Umbilical cord (tissue), 2 donors: ENCODE results near the gene PTBP3. TPM values are rescaled to one million over a fixed set of nuclear protein-coding genes. Genes with fewer than 3 reads are reported as not detected.
A peak's percentile ranks its signal among the peaks of the same experiment; 100 is the strongest.

Experiments used
- DNase-seq: peaks from one replicate; pipeline ENCODE4 v3.0.0-alpha.2; 2015; ENCODE audit warnings: low spot score
- total RNA-seq: library from RNA; depleted of rRNA; stranded (reverse); fragments of >200 nt; gene quantifications from one replicate; pipeline ENCODE4 v1.2.3, GENCODE V29; 2014; ENCODE audit warnings: low replicate concordance; ENCODE audit not compliant: insufficient read depth

PTBP3 gene
- total RNA-seq, 1 donor from 2014 or later: 47.2 TPM

DNA sequence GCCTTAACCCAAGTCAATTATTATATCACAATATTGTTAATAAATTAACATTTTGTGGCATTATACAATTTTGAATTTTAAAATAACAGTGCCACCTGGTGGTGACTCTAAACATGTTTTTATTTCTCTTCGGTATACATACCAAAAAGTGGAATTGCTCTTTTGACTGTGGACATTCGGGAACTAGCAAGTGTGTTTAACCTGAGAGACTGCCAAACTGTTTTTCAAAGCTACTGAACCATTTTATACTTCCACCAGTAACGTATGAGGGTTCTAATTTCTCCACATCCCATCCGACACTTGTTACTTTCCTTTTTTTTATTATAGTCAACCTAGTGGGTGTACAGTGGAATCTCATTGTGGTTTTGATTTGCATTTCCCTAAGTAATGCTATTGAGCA is 28.2 kb upstream of the PTBP3 start:
- DNase-seq: peak; percentile 46

DNA sequence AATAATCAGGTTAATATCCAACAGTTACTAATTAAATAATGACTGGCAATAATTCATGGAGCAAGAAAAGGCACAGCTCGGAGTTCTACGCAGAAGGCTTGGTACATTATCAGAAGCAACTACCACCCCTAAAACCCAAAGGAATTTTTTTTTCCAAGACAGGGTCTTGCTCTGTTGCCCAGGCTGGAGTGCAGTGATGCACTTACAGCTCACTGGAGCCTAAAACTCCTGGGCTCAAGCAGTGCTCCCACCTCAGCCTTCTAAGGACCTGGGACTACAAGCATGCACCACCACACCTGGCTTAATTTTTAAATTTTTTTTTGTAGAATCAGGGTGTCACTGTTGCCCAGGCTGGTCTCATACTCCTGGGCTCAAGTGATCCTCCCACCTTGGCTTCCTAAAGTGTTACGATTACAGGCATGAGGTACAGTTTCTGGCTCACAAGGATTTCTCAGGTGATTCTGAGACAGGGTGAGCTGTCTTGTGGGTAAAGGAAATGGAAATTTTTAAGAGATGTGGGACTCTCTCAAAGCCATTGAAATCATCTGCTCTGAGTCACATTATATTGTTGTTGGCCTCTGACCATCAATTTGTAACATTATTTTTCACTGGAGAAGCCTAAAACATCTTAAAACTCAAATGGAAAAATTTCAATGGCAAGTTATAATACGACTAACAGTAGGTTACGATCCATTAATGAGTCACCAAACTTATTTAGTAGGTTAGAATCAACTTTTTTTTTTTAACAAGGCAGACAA is 26.8 kb upstream of the PTBP3 start:
- no peak for DNase-seq

DNA sequence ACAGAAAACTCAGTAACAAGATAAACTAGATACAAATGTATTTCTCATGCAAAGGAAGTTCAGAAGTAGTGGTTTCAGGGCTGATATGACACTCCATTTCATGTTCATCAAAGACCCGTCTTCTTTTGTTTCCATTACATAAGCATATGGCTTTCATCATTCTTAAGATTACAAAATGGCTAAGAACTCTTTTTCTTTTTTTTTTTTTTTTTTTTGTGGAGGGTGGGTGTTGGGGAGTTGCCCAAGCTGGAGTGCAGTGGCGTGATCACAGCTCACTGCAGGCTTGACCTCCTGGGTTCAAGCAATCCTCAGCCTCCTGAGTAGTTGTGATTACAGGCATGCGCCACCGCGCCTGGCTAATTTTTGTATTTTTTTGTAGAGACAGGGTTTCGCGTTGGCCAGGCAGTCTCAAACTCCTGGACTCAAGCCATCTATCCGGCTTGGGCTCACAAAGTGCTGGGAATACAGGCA is 22.0 kb upstream of the PTBP3 start:
- no peak for DNase-seq

DNA sequence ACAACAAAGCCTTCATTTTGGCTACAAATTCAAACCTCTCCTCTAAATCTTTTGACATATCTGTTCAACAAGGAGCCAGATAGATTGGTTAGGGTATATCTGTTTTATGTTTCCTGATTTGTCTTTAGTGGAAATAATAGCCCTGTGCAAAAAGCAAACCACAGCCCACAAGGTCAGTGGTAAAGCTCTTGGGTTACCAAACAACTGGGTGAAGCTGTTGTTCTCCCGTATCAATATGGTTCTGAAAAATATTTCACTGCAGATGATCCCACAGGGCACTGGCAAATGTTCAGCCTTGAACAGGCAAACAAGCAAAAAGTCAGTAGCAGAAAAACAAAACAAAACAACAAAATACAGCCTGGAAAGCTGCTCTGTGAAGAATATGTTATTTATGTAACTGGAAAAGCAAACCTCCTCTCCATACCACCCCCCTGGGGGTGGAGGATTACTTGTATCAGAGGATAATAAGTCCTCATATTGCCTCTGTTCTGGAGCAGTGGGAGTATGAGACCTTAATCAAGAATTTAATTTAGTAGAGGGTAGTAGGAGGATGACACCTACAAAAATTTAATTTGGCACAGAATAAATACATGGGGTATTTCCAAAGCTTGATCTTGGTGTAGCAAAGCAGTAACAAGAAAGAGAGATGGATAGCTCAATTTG is 20.8 kb upstream of the PTBP3 start:
- DNase-seq: no peak

DNA sequence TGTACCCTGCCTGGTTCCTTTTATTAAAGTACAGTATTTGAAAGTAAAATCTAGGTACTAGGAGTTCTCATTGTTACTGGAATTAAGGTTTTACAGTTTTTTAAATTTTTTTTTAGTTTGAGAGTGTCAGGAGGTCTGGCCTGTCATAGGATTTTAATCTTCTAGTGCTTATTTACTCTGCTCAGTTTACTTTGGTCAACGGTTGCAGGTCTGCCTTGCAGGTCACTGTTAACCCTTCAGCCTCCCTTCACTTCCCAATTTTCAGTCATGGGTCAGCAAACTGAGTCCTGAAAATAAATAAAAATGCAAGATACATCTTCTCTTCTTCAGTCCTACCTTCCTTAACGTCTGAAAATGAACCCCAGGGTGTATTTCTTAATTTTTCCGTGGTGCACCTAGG is 18.8 kb upstream of the PTBP3 start:
- DNase-seq: no peak

DNA sequence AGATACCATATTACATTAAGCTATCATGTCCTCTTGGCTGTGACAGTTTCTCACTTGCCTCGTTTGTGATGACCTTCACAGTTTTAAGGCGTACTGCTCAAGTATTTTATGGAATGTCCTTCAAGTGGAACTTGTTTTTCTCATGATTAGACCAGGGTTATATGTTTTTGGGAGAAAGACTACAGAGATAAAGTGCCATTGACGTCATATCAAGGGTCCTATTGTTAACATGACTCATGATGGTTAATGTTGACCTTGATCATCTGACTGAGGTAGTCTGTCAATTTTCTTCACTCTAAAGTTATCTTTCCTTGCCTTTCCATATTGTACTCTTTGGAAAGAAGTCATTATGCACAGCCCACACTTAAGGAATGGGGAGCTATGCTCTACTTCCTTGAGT is 17.8 kb upstream of the PTBP3 start:
- no peak for DNase-seq

DNA sequence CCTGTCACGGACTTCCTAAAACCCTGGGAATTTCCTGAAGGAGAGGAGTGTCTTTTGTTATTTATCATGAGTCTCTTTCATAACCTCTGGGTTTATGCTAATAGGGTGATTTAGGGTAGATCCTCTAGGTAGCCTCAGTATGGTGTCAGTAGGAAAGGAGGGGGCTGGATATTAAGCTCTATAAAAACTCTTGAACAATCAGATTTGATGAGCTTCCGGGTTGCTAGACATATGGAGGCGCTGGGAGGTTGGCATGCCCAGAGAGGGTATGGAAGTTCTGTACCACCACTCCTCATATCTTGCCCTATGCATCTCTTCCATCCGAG is 15.6 kb upstream of the PTBP3 start:
- no peak for DNase-seq

DNA sequence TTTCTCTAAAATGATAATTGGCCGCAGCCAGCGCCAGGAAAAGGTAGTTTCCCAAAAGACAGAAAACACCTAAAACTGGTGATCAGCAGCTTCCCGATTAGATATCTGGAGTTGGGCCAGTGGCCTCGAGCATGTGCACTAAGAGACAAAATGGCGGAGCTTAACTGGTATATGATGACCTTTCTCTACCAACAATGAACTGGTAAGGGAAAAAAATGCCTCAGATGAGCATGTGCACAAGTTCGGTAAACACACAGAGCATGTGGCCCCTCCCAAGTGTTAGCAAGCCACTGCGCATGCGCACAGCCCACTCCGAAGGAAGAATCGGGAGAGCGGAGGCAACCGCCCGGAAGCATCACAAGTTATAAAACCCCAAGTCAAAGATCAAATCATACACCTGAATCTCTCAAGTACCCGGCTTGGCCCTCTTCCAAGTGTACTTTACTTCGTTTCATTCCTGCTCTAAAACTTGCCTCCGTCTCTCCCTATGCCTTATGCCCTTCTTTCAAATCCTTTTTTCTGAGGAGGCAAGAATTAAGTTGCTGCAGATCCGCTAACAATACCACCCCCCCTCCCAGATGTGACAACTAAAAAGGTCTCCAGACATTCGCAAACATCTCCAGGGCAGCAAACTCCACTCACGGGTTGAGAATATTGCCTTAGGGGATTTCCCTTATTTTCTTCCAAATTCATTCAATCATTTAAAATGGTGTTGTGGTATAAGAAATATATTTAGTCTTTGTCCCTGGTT is 15.0 kb upstream of the PTBP3 start:
- DNase-seq: peak; percentile 86

DNA sequence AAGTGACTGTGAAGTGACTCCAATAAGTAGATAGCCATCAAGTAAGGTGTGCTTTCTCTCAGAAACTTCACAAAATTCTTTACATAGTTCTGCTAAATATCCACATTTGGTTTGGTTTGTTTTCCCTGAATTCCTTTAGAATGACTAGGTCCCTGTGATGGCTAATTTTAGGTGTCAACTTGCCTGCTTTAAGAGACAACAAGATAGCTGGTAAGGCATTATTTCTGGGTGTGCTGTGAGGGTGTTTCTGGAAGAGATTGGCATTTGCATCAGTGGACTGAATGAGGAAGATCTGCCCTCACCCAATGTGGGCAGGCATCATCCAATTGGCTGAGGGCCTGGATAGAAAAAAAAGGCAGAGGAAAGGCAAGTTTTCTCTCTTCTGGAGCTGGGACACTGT is 8.3 kb upstream of the PTBP3 start:
- DNase-seq: no peak

DNA sequence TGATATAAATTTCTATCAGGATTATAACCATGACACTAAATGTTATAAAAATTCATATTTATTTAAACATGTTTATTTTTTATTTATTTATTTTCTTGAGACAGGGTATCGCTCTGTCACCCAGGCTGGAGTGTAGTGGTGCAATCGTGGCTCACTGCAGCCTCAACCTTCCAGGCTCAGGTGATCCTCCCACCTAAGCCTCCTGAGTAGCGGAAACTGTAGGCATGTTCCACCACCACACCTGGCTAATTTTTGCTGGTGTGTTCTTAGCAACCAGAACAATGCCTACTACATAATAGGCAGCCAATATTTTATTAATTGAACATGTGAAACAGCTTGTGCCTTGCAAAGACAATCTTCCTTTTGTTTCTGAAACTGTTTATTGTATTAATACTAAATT is 6.5 kb upstream of the PTBP3 start:
- no peak for DNase-seq

DNA sequence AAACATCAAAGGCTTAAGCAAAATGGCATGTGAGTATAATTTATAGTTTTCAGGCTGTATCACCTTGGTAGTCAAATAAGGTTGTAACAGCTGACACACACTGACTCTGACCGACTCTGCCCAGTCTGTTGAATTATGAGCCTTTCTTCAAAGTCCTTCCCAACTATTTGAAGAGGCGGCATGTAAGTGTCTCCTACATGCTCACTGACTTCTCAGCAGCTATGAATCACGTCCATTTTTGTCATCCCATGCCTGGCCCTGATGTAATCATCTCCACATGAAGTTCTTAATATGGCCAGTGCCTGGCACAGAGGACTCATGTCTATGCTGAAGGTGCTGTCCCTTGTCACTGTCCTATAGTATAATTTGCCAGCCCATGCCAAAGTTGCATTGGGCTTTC is 5.1 kb upstream of the PTBP3 start:
- DNase-seq: no peak

DNA sequence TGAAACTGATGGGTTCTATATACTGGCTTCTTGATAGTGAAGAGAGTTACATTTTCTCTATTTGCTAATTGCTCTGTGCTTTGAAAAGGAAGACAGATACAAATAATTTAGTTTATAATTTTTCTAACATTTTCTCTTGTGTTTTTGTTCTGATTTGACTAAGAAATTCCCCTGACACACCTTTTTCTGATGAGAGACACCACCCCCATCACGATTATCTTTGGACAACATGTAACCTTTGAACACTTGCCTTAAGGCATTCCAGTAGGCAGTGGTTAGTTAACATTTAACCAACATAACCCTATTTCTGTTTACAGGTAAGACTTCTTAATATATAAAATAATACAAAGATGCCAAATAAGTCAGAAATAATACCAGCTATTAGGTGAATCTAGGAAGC is 4.1 kb upstream of the PTBP3 start:
- DNase-seq: no peak

DNA sequence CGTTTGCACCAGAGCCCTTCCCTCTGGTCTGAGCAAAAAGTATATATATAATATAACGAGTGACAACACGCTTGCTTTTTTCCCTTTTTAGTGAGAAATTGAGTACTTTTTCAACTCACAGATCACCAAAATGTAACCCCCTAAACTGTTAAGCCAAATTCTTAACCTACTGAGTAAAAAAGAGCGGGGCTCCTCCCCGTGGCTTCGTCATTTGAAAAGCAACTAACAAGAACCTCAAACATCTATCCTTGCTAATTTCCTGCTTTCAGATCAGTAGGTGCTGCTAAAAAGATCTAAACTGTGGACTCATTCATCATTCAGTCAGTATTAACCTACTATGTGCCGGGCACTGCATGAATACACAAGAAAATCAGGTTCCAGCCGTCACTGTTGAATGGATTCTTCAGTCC is 1.0 kb upstream of the PTBP3 start:
- peak; percentile 46 for DNase-seq

DNA sequence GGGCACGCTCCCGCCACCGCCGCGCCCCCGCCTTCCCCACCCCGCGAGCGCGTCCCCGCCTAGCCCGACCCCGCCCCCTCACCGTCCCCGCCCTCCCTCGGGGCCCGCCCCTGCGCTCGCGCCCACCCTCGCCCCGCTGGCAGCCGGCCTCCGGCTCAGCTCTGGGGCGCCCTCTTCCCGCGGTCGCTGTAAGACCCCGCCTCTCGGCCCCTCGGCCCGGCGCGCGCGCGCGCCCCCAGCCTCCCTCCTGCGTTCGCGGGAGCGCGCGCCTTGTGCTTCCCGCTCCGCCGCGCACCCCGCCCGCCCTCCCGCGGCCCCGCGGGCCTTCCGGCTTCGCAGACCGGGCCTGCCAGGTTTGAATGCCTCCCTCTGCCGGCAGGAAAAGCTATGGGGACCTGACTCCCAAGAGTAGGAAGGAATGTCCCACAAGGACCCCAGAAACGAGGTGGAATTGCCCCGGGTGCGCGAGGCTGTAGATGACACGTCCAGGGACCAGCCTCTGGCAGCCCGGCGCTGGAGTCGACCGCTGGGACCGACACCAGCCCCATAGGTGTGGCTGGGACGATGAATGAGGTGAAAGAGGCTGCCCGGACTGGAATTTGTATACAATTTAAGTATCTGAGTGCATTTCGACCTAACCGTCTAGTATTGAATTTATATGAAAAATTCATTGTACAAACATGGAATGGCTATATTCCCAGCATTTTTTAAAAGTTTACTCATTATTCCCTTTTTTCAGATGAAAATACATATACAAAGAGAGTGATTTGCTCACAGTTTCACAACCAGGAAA is 416 bp upstream of the PTBP3 start:
- DNase-seq: peak; percentile 96

DNA sequence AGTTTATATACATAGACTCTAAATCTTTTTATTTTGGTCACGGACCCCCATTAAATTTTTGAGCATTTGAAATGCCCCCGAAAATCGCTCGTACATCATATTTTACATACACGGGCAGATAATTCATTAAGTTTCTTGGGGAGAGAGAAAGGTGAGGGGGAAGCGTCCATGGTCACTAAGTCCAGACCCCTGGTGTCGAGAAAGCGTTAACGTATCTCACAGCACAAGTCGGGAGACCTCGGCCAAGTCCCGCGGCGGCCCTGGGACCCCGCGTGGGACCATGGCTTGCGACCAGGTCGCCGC is 794 bp downstream of the PTBP3 start:
- DNase-seq: no peak

DNA sequence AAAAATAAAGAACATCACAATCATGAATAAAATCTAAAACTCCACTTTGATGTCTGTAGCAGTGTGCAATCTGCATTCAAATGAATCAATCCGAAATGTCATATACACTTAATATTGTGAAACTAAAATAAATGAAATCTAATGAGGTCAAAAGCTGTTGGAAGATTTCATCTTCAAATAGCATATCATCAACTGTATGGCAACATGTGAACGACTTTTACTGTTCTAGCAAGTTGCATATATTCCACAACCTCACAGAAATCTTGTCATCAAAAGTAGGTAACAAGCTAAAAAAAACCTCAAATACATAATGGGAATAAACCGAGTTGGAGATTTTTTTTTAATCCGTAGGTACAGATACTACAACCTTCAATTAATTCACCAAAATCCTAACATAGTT is 1.2 kb downstream of the PTBP3 start:
- DNase-seq: no peak

DNA sequence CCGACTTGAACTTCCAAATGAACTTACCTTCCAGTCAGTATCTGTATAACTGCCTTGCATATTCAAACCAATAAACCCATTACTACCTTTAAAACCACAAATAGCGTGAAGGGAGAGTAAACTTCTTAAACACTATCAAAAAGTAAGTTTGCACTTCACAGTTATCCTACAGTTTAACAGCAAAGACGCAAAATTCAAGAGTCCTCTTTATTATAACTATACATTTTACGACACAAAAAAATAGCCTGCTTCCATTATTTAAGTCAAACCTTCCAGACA is 1.8 kb downstream of the PTBP3 start:
- no peak for DNase-seq

DNA sequence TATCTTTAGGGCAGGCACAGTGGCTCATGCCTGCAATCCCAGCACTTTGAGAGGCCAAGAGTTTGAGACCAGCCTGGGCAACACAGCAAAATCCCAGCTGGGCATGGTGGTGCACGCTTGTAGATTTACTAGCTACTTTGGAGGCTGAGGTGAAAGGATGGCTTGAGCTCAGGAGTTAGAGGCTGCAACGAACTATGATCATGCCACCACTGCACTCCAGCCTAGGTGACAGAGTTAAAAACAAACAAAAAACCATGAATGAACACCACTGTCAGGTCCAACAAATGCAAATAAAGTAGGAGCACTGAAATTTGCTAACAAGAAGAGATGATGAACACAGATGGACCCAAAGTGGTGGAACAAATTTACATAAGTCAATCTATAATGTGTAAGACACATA is 4.9 kb downstream of the PTBP3 start:
- DNase-seq: no peak

DNA sequence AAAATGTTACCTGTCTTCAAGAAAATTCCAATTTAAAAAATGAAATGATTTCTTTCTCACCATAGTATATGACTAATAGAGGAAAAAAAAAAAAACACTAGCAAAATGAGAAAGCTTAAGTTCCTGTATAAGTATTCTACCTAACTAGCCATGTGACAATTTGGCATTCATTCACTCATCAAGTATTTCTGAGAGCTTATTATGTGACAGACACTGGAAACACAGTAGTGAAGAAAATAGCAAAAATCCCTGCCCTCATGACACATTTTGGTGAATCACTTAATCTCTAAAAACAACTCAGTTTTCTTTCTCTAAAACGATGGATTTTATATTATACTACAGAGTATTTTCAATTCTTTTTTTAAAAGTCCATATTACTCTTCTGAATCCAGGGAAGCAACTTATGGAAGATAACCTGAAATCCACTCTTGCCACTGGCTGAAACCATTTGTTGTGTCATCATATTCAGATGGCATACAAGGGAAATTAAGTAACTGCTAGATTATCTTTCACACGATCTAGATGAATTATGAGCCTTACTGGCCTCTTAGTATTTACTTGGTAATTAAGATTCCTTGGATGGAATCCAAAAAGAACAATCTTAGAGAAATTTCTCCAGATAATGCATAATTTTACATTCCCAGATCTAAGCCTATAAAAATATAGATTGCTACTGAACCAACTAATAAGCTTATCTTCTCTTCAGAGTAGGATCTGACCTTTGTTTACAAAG is 5.5 kb downstream of the PTBP3 start:
- DNase-seq: no peak

DNA sequence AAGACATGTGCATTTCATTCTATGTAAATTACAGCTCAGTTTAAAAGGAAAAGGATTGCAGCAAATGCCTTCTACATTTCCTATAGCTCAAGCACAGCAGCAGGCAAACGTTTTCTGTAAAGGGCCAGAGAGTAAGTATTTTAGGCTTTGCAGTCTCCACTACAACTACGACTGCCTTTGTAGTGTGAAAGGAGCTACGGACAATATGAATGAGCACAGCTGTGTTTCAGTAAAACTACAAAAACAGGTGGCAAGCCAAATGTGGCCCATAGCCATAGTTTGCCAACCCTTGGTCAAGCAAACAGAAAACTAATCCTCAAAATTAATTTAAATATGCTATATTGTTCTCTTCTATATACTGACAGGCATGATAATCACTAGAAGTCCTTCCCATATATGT is 7.2 kb downstream of the PTBP3 start:
- no peak for DNase-seq

DNA sequence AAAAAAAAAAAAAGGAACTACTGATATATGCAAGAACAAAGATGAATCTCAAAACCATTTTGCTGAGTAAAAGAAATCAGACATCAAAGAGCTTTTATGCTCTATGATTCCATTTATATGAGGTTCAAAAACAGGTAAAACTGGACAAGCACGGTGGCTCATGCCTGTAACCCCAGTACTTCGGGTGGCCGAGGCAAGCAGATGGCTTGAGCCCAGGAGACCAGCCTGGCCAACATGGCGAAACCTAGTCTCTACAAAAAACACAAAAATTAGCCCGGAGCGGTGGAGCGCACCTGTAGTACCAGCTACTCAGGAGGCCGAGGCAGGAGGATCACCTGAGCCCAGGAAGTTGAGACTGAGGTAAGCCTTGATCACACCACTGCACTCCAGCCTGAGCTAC is 7.8 kb downstream of the PTBP3 start:
- DNase-seq: no peak

DNA sequence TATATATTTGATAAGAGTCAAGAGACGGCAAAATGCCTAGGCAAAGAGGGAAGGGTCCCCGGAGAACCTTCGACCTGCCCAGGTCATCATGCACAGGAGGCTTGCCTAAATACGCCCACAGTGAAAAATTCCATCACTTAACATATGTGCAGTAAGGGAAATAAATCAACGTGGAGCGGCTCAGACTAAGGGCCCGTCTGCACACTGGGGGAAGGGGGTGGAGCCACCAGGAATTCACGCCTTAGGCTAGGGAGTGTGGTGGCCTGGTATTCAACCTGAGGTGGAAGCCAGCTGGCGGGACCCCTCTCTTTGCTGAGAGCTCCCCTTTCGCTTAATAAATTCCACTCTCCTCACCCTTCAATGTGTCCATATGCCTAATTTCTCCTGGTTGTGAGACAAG is 8.3 kb downstream of the PTBP3 start:
- DNase-seq: no peak
